HG02678 (cell line): Measurements from ENCODE around the gene RIT2.

Source experiments
- ATAC-seq: cut with Tn5 transposase; IDR thresholded peaks from one replicate; pipeline ENCODE4 v1.9.1; 2021; ENCODE audit warnings: mild to moderate bottlenecking, moderate library complexity; ENCODE audit not compliant: unreplicated experiment

The RIT2 gene

GRCh38 chr18:43115076-43115921 lies at the start of gene RIT2:
Gene RIT2, minus strand, starts transcription at chr18:43115685.
- ATAC-seq = no peak

DNA sequence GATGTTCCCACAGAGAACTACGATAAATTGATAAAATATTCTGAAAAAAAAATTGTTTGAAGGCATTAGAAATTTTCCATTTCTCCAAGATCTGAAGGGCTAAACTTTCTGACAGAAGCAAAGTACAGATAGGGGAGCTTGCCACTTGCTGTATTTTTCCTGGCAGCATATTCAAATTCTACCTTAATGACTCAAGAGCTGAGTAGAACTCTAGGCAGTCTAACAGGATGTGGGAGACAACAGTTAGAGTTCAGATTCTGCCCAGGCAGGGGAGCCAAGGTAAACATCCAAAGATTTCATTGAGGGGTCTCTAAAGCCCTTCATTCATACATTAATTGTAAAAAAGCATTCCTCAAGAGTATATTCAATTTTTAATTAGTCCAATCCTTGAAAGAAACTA lies 46.0 kb upstream of the RIT2 start:
- ATAC-seq = no peak

- no peak for ATAC-seq
Observed at GRCh38 chr18:43160509-43160908, 45.0 kb upstream of the RIT2 start.

GRCh38 chr18:43159926-43160325 lies 44.4 kb upstream of the RIT2 start:
- ATAC-seq = no peak

DNA sequence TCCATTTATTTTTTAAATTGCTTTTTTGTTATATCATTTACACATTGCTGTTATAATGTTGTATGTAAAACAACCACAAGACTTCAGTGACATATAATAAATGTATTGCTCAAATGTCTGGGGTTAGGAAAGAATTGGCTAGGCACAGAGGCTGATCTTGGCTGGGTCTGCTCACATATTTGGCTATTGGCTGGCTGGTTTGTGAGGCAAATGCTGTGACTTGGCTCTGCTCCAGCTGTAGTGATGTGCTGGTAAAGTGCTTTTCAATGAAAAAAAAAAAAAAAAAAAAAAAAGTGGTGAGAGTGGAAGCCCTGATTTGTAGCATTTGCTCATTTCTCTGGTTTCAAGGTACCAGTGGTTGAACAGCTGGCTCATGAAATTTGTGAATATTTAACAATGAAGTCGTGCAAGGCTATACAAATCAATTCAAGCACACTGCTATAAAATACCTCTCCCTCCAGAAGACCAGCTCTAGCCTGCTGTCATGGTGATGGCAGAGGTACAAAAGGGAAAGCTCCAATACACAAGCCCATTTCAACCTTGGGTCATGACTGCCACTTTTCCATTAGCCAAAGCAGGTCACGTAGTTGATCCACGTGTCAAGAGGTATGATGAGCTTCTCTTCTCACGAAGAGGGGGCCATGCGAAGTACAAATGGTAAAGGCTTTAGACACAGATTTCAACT lies 43.7 kb upstream of the RIT2 start:
- ATAC-seq = no peak

DNA sequence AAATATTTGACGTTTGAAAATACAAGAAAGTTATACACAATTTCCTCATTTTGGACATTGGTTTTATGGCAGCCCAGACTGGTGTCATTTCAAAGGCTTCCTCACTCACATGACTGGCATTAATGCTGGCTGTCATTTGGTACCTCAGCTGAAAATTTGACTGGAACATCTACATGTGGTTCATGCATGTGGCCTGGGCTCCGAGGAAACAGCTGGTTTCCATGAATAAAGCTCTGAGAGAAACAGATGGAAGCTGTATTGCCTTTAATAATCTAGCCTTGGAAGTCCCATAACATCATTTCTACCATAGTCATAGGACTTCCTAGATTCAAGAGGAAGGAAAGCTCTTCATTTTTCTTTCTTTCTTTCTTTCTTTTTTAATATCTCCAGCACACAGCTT lies 42.9 kb upstream of the RIT2 start:
- ATAC-seq = no peak

DNA sequence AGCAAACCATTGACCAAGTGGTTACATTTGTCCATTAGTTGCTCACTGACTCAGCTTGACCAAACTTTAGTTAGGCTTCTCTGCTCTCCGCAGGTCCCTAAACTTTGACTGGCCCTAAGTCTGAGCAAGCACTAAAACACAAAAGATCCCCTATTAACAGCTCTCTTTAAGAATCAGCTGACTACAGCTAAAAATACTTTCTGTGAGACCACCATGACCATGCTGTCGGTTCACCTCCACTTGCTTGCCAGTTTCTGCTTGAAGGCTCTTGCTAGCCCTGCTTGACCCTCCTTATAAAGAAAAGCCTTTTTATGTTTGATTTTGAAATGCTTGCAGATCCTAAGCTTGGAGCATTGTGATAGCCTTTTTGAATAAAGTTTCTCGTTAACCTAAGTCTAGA lies 40.4 kb upstream of the RIT2 start:
- no peak for ATAC-seq

- ATAC-seq = no peak
Observed at GRCh38 chr18:43148231-43148630, 32.7 kb upstream of the RIT2 start.

GRCh38 chr18:43141208-43141607 lies 25.7 kb upstream of the RIT2 start:
- no peak for ATAC-seq

DNA sequence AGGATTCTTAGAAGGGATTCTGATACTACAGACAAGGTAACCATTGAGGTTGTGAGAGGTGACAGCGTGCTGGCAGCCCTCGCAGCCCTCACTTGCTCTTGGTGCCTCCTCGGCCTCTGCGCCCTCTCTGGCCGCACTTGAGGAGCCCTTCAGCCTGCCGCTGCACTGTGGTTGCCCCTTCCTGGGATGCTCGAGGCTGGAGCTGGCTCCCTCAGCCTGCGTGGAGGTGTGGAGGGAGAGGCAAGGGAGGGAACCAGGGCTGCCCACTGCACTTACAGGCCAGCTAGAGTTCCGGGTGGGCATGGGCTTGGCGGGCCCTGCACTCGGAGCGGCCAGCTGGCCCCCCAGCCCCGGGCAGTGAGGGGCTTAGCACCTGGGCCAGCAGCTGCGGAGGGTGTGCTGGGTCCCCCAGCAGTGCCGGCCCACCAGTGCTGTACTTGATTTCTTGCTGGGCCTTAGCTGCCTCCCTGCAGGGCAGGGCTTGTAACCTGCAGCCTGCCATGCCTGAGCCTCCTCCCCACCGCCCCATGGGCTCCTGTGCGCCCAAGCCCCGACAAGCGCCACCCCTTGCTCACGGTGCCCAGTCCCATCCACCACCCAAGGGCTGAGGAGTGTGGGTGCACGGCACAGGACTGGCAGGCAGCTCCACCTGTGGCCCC lies 23.9 kb upstream of the RIT2 start:
- ATAC-seq = no peak

DNA sequence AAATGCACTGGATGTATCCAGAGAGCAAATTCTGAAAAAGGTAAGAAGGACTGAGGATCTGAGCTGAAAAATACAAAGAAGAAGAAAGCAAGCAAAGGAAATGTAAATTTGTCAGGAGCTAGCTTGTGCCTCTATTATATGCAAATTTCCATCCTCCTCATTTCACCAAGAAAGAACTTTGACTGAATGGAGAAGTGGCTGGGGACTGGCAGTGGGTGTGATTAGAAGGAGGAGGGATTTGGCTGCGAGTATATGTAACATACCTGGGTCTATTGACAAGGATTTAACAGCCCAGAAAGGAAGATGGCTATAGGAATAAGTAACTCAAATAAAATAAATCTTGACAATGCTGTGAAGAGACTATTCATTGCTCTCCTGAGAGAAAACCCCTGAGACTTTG lies 19.4 kb upstream of the RIT2 start:
- no peak for ATAC-seq

DNA sequence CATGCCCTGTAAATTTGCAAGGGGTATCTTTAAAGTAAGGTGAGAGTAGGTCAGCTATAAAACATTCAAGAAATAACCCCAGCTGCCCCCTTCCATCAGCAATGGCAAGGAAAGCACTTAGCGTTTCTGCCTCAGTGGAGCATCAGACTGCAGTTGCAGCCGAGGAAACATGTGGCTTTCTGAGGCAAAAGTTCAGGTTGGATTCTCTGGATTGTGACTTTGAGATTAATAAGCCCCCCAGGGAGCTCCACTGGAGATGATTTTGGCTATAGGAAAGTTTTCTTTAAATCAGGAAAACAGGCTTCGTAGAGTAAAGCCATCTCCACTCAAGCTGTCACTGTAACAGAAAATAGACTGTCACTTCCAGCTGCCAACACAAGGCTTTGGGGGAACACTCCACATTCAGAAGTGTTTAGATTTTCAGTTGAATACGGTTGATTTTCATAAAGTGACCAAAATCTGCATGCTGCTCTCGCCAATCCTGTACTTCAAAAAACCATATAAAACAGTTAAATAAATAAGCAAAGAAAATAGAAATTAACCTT lies 15.3 kb upstream of the RIT2 start:
- no peak for ATAC-seq

DNA sequence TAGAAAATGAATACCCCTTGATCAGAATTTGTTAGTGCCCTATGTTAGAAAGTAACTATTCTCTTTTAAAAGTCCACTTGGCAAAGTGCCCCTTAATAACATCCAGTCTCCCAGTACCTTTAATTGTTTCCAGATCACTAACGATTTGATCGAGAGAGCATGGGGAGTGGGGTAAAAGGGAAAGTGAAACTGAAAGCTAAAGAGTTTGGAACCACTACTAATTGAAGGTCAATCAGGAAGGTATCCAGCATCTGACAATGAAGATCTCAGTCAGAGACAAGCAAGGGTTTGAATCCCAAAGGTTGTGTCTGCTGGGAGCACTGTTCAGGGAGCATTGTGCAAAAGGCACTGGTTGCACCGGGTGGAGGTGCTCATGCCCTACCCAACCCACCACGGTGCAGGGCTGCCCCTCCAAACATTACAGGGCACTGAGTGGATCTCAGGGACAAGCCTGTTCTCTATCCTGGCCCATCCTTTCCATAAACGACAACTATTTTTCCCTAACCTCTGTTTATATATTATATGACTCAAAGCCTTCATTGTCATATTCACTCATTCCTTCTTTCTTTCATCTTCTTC lies 14.6 kb upstream of the RIT2 start:
- ATAC-seq = no peak

GRCh38 chr18:43125471-43125870 lies 10.0 kb upstream of the RIT2 start:
- no peak for ATAC-seq

DNA sequence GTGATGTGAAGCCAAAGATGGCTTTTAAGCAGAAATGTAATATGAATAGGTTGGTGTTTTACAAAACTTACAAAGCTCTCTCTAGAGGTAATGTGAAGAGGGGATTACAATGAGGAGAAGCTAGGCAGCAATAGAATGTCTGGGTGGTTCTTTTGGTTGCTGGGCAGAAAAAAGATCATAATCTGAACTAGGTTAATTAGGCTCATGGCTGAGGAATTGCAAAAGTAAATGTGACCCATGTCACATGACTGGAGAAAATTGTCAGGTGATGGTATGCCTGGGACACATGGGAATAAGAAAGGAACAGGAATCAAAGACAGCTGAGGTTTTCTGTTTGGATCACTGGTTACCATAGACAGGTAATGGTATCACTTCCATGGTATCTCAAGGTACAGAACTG lies 7.5 kb upstream of the RIT2 start:
- ATAC-seq = no peak

DNA sequence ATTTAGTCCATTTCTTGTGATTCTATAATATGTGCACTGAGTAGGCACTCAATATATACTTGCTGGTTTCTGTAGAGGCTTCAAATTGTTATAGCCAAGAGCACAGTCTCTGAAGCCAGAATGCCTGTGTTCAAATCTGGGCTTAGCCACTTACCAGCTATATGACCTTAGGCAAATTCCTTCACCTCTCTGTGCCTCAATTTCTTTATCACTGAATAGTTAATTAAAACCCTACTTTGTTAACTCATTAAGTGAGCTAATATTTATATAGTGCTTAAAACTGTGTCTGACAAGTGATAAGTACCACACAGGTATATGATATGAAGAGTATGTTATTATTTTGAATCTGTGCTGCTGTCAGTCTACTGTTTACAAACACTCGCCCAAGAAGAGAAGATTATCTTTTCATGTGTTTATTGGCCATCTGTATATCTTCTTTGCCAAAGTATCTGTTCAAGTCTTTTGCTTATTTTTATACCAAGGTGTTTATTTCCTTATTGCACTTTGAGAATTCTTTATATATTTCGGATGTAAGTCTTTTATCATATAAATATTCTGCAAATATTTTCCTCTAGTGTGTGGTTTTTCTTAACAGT lies 1.3 kb upstream of the RIT2 start:
- no peak for ATAC-seq

DNA sequence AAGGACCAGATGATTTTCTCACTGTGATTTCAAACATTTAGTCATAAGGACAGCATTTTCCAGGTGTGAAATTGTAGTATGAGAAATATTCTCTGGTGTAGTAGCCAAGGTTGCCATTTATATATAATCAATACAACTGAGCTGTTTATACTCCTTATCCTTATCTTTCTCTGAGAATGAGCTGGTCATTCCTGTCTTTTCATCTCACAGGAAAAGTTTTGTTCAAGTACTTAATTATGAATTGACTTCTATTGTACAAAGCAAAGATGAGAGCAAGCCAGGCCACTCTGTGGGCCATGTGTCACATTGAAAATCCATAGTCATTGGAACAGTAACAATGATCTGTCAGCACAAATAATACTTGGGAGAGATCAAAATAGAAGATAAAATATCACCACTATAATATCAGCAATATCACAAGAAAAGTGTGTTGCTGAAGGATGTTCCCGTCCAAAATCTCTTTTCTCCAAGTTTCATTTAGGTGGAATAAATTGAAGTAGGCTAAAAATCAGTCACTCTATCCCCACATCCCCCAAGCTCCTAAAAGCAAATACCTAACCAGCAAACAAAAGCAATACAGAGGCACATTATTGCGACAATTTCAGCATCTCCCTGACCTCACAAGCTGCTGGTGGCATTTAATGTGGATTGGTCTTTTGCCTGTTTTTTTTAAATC lies 2.1 kb downstream of the RIT2 start:
- ATAC-seq = no peak

DNA sequence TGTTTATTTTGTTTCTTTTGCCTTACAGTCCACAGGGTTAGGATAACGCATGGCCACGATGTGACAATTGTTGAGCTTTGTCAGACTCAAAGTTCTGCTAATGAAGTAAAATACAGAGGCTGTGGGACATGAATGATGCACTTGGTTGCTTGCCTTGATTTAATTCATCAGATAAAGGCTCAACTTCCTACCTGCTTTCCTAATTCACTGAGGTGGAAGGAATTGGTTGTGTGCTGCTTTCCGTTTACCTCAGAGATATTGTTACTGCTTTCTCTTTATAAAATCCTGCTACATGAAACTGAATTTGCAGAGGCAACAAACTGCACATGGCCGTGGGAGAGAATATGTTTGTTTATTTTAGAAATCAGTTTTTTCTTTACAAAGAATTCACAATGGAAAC lies 6.6 kb downstream of the RIT2 start:
- ATAC-seq = no peak

GRCh38 chr18:43108469-43108868 lies 7.0 kb downstream of the RIT2 start:
- no peak for ATAC-seq

DNA sequence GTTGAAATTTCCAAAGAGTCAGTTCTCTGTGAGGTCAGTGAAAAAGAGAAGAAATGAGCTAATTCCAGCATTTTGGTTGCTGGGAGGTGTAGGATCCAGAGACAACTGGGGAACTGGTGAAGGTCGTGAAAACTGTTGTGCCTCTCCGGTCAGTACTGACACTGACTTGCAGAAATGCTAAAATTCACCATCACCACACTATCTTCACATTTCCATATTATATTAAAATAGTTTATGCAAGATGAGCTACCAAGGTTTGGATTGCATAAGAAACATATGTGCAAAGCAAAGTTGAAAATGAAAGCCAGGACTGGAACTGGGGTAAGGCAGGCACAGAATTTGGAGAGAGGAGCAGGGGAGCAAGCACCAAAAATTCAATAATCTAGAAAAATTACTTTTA lies 21.8 kb downstream of the RIT2 start:
- no peak for ATAC-seq
